GM19099 (cell line): Measurements from ENCODE around the gene IL17RE.

Experiments
- POLR2A ChIP-seq: IDR thresholded peaks from 3 replicates; pipeline ENCODE4 v1.6.1; 2011; ENCODE audit warnings: low read depth; ENCODE audit not compliant: insufficient read length; ENCODE audit errors: extremely low read depth

Gene IL17RE

DNA sequence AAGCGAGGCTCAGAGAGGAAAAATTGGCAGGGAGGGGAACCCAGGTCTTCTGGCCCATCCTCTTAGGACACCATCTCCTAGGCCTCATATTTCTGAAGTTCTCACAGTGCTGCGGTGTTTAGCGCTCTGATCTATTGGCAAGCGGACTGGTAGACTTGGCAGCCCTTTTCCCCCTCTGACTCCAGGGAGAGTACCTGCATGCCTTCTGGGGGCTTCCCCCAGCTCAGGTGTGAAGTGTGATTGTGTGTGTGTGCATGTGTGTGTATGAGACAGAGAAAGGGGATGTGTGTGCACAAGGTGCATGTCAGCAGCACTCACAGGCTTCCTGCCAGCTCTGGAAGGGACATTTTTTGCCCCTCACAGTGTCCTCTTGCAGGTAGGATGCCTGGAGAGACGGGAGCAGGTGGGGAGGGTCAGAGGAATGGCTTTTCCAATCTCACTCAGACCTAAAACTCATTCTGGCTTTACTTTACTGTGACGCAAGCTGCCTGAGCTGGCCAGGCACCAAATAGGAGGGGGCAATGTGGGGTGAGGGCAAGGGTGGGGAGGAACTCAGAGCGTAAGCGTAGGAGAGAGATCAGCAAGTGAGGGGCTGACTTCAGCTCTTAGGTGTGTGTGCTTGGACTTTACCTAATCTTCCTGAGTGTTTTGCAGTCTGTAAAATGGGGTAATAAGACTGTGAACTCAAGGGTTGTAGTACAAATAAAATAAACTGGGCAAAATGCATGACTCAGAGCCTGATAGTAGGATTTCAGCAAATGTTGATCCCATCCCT, 4.0 kb upstream of the IL17RE start:
- no peak for TF ChIP-seq POLR2A

DNA sequence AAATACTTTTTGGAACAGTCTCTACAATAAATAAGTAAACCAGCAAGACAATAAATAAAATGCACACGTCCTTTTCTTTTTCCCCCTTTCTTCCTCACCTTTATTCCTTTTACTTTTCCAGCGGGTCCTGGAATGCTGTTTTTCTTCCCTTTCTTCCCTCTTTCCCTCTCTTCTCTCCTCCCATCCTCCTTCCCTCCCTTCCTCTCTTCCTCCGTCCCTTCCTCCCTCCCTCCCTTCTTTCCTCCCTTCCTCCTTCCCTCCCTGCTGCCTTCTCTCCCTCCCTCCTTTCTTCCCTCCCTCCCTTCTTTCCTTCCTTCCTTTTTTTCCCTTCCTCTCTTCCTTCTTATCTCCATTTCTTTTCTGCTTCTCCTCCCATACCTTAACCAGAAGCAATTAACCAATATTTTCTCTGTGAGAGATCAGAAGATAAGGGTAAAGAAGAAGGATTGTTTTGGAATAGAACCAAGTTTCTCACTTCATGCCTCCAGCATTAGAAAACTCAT, 3.3 kb upstream of the IL17RE start:
- no peak for TF ChIP-seq POLR2A

DNA sequence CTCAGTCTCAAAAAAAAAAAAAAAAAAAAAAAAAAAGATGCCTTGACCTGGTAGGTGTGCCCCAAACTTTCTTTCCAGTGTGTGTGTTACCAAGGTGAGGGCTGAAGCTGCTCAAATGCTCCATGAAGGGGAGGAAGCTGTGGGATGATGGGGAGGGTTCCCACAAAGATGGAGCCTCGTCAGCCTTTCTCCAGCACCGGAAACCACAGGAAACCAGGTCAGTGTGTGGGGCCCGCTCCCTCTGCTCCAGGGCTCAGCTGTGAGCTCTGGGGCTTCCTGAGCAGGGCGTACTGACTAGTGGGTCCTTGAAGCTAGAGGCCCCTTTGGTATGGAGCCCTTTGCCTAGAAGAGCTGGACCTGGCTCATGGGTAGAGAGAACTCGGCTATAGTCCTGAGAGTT, 681 bp upstream of the IL17RE start:
- no peak for TF ChIP-seq POLR2A

DNA sequence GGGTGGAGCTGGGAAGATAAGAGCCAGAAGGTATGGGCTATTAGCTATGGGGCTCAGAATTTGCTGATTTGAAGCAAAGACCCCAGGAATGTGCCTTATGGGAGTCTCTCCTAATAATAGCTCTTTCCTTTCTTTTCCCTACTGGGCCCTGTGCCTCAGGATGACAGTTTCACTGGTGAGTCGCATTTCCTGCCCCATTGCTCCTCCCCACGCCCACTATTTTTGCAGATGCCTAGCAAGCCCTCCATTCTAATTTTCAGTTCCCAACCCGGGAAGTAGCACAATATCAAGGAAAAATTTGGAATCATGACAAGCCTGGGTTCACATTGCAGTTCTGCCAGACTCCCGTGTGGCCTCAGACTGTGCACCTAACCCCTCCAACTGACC, 583 bp downstream of the IL17RE start:
- no peak for TF ChIP-seq POLR2A

DNA sequence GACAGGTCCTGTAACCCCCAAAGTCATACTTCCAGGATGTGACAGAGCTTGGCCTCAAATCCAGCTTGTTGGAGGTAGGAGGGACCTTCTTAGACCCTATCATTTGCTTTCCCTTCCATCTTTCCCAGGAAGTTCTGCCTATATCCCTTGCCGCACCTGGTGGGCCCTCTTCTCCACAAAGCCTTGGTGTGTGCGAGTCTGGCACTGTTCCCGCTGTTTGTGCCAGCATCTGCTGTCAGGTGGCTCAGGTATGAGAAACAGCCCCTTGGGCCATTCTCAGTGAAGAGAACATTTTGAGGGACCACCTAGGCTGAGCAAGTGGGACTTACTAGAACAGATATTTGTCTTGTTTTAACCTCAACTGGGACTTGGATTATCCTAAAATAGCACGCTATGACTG, 1.3 kb downstream of the IL17RE start:
- no peak for TF ChIP-seq POLR2A

DNA sequence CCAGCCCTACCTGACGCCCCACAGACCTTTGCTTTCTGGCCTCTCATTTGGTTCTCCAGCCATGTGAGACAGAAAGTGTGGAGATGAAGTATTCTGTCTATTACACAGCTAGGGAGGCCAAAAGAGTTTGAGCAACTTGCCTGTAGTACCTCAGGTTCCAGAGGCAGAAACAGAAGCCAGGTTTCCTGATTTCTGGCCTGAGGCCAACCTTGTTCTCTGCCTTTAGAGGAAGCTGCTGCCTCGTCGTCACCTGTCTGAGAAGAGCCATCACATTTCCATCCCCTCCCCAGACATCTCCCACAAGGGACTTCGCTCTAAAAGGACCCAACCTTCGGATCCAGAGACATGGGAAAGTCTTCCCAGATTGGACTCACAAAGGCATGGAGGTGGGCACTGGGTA, 3.8 kb downstream of the IL17RE start:
- TF ChIP-seq POLR2A = no peak

DNA sequence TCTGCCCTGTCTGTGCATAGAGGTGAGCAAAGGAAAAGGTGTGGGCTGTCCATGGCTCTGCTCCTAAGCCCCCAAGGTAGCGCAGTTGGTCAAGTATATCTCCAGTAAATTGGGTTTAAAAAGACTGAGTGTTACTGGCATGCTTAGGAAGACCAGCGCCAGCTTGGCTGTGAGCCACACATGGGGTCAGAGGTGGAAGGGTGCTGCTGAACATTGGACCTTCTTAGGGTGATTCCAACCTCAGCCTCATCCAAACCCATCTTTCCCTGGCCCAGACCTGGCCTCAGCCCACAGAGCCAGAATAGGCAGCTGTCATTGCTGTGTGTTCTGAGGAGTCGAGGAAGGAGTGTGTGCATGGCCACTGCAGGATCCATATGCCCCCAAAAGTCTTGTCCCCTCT, 5.6 kb downstream of the IL17RE start:
- no peak for TF ChIP-seq POLR2A

DNA sequence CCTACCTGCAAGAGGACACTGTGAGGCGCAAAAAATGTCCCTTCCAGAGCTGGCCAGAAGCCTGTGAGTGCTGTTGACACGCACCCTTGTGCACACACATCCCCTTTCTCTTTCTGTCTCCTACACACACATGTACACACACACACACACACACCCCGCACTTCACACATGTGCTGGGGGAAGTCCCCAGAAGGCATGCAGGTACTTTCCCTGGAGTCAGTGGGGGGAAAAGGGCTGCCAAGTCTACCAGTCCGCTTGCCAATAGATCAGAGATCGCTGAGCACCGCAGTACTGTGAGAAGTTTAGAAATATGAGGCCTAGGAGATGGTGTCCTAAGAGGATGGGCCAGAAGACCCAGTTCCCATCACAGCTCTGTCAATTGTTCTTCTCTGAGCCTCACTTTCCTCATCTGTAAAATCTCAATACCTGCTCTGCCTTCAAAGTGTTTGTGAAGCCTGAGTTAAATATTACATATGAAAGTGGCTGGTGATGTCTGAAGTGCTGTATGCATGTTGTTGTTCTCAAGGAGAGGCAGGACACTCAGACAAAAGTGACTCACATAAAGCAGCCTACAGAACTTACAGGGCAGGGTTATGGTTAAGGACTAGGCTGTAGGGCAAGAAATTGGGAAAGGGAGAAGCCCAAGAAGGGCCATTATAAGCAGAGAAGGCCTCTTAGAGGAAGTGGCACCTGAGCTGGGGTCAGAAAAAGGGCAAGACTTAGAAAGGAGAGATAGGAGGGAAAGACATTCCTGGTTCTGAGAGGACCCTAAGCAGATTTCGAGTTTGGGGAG, 6.8 kb downstream of the IL17RE start:
- no peak for TF ChIP-seq POLR2A

DNA sequence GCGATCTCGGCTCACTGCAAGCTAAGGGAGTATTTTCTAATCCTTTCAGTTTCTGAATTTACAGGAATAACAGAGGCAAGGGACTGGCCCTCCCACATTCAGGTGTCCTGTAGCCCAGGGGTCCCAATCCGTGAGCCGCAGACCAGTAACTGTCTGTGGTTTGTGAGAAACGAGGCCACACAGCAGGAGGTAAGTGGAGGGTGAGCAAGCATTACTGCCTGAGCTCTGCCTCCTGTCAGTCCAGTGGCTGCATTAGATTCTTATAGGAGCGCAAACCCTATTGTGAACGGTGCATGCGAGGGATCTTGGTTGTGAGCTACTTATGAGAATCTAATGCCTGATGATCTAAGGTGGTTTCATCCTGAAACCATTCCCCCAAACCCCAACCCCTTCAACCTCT, 9.2 kb downstream of the IL17RE start:
- no peak for TF ChIP-seq POLR2A

DNA sequence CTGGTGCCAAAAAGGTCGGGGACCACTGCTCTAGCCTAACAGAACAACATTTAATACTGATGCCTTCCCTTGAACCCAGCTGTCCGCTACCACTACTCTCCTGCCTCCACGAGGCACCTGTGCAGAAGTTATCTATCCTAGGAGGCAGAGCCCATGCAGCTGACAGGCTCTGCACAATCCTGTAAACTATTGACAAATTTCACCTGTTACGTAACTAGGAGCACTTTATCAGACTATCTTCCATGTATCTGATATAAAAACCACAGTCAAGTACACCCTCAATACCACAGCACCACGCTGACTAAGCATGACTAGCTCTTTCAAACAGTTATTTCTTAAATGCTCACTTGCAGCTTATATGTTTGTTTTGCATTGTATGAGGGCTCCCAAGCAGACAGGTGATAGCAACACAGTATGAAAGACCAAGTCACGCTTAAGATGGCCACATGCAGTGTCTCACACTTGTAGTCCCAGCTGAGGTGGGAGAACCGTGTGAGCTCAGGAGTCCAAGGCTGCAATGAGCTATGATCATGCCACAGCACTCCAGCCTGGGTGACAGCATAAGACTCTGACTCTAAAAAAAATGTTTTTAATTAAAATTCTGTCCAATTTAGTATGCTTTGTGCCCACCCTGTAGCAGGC, 9.8 kb downstream of the IL17RE start:
- no peak for TF ChIP-seq POLR2A

DNA sequence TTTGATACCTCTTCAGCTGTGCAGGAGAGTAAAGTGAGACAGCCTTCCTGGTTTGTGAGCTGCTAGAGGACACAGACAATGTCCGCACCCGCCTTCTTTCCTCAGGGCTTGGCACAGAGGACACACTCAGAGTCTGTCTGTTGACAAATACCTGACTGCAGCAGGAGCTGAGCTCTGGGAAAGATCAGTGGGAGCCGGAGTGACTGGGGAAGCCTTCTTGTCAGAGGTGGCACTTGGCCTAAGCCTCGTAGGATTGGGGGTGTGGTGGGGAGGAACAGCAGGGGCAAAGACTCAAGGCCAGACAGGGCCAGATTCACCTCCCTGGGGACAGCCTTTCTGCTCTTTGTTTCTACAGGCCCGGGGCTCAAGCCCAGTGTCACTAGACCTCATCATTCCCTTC, 11.0 kb downstream of the IL17RE start:
- no peak for TF ChIP-seq POLR2A

DNA sequence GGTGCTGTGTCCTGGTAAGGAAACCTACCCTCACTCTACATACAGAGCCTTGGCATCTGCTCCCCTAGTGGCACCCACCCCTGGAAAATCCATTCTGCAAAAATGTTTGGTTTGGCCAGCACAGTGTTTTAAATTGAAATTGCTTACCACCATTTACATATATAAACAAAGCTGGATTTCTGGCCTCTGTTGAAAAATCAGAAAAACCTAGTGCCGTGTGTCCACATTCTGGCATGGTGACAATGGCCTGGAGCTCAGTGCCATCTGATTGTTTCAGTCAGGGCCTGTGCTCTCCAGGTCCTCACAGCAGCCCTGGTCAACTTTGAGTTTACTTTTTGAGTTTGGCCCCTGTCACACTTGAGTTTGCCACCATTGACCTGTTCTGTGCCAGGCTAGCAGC, 11.4 kb downstream of the IL17RE start:
- no peak for TF ChIP-seq POLR2A

DNA sequence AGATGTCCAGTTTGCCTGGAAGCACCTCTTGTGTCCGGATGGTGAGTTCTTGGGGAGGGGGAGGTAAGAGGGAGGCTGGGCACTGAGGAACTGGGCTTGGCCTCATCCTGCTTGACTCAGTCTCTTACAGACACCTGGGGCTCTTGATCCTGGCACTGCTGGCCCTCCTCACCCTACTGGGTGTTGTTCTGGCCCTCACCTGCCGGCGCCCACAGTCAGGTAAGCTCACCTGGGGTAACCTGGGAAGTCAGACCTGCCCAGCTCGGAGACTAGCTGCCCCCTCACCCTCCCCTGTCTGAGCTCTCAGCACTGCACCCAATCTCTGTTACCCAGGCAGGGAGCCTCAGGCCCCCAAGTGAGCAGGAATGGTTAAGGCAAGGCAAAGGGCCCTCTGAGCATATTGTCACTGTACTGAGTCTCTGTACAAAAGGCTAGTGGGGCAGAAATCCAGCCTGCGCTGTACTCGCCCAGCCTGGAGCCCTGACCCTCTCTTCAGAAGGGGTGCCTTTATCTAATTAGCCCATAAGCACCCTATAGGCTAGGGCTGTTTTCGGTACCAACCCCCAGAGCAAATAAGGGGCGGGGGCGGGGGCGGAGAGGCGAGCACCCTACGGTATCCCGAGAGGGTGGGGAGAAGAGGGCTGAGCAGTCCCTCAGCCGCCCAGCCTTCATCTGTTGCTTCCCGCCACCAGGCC, 12.1 kb downstream of the IL17RE start:
- TF ChIP-seq POLR2A = no peak

DNA sequence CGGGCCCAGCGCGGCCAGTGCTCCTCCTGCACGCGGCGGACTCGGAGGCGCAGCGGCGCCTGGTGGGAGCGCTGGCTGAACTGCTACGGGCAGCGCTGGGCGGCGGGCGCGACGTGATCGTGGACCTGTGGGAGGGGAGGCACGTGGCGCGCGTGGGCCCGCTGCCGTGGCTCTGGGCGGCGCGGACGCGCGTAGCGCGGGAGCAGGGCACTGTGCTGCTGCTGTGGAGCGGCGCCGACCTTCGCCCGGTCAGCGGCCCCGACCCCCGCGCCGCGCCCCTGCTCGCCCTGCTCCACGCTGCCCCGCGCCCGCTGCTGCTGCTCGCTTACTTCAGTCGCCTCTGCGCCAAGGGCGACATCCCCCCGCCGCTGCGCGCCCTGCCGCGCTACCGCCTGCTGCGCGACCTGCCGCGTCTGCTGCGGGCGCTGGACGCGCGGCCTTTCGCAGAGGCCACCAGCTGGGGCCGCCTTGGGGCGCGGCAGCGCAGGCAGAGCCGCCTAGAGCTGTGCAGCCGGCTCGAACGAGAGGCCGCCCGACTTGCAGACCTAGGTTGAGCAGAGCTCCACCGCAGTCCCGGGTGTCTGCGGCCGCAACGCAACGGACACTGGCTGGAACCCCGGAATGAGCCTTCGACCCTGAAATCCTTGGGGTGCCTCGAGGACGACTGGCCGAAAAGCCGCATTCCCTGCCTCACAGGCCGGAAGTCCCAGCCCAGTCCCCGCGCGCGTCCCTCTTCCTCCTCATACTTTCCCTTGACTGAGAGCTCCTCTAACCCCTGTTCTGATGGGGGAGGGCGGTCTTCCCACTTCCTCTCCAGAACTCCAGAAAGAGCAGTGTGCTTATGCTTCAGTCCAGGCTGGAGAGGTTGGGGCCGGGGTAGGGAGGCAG, 12.8 kb downstream of the IL17RE start:
- no peak for TF ChIP-seq POLR2A
